KMS-11 (cell line): Measurements from ENCODE around the gene STK25.

ENCODE experiments used
- H2AFZ ChIP-seq: fragments of 200-600 bp; sonication (generic); 2 replicates; pipeline ENCODE4 v1.6.1; 2016; ENCODE audit warnings: antibody characterized with exemption, mixed run types, low read depth
- H3K27ac ChIP-seq: fragments of 200-600 bp; sonication (generic); 2 replicates; pipeline ENCODE4 v1.6.1; 2016; ENCODE audit warnings: mild to moderate bottlenecking, mixed run types
- H3K27me3 ChIP-seq: fragments of 200-600 bp; sonication (generic); 2 replicates; pipeline ENCODE4 v1.6.1; 2017; ENCODE audit warnings: mild to moderate bottlenecking, low read depth, mixed run types, moderate library complexity; ENCODE audit not compliant: insufficient read depth
- H3K36me3 ChIP-seq: fragments of 200-600 bp; sonication (generic); 2 replicates; pipeline ENCODE4 v1.6.1; 2017; ENCODE audit warnings: mild to moderate bottlenecking, mixed run types; ENCODE audit not compliant: insufficient read depth
- H3K4me1 ChIP-seq: fragments of 200-600 bp; sonication (generic); 2 replicates; pipeline ENCODE4 v1.6.1; 2016; ENCODE audit warnings: mild to moderate bottlenecking, low read depth, mixed run types; ENCODE audit not compliant: poor library complexity, severe bottlenecking
- H3K4me2 ChIP-seq: fragments of 200-600 bp; sonication (generic); 2 replicates; pipeline ENCODE4 v1.7.0; 2016; ENCODE audit warnings: mild to moderate bottlenecking, mixed run types
- H3K4me3 ChIP-seq: fragments of 200-600 bp; sonication (generic); IDR thresholded peaks from 2 replicates; pipeline ENCODE4 v1.6.1; 2017; ENCODE audit warnings: low read depth, low read length, mixed read lengths; ENCODE audit not compliant: insufficient read depth
- H3K79me2 ChIP-seq: fragments of 200-600 bp; sonication (generic); 2 replicates; pipeline ENCODE4 v1.6.1; 2016; ENCODE audit warnings: low read depth, mixed run types; ENCODE audit not compliant: insufficient read depth
- H3K9ac ChIP-seq: fragments of 200-600 bp; sonication (generic); 2 replicates; pipeline ENCODE4 v1.6.1; 2016; ENCODE audit warnings: mild to moderate bottlenecking, mixed run types
- H4K20me1 ChIP-seq: fragments of 200-600 bp; sonication (generic); 2 replicates; pipeline ENCODE4 v1.6.1; 2016; ENCODE audit warnings: mild to moderate bottlenecking, mixed run types; ENCODE audit not compliant: insufficient read depth
- TF ChIP-seq, protein P1 (sequence below): fragments of 200-600 bp; sonication (generic); conservative IDR thresholded peaks from 2 replicates; pipeline ENCODE4 v1.6.1; 2017; ENCODE audit warnings: low read depth, mild to moderate bottlenecking, antibody characterized with exemption, low read length, moderate library complexity, mixed read lengths

STK25 gene

DNA sequence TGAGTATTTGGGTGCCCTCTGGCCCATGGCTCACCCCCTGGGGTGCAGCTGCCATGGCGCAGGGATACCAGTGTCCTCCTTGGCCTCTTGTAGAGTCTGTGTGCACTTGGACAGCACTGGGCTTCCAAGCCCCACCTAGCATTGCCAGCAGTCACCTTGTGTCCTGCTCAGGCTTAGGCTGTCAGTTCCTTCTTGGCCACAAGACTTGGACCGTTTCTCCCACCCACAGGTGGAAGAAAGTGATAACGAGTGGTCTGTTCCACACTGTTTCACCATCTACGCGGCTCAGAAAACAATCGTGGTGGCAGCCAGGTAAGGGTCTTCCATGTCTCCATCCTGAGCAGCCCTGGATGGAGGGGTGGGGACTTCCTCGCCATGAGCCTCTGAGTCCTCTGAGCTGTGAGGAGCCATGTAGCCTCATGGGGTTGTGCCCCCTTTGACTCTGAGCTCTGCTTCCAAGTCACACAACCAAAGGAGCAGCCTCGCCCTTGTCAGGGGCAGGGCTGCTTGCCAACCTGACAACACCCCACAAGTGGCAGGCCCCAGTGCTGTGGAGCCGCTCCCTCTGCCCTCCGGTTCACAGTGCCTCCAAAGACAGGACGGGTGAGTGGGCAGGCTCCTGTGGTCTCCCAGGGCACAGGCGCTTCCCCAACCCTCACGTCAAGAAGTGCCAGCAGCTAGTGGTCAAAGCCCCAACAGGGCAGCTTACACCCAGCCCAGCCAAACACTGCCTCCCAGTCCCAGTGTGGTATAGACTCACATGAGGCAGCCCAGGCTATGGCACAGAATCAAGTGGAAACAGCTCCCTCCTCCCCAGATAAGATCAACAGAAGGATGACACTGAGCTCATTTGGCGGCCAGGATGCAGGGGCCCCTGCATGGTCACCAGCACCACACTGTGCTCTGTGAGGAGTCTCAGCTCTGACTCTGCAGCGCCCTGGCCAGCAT is 18.4 kb downstream of the STK25 start:
- Histone ChIP-seq H2AFZ (no peak overlapping the region), H3K79me2 (no peaks in the 10 kb centered on the region), H3K27ac (no peak overlapping the region), H3K36me3 (no peaks in the 10 kb centered on the region), H4K20me1 (no peaks in the 10 kb centered on the region), H3K4me2 (no peak overlapping the region), H3K27me3 (no peaks in the 10 kb centered on the region), H3K9ac (no peak overlapping the region), H3K4me1 (no peaks in the 10 kb centered on the region), H3K4me3 (no peak overlapping the region)
- TF ChIP-seq, protein P1, sequence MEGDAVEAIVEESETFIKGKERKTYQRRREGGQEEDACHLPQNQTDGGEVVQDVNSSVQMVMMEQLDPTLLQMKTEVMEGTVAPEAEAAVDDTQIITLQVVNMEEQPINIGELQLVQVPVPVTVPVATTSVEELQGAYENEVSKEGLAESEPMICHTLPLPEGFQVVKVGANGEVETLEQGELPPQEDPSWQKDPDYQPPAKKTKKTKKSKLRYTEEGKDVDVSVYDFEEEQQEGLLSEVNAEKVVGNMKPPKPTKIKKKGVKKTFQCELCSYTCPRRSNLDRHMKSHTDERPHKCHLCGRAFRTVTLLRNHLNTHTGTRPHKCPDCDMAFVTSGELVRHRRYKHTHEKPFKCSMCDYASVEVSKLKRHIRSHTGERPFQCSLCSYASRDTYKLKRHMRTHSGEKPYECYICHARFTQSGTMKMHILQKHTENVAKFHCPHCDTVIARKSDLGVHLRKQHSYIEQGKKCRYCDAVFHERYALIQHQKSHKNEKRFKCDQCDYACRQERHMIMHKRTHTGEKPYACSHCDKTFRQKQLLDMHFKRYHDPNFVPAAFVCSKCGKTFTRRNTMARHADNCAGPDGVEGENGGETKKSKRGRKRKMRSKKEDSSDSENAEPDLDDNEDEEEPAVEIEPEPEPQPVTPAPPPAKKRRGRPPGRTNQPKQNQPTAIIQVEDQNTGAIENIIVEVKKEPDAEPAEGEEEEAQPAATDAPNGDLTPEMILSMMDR: no peak

DNA sequence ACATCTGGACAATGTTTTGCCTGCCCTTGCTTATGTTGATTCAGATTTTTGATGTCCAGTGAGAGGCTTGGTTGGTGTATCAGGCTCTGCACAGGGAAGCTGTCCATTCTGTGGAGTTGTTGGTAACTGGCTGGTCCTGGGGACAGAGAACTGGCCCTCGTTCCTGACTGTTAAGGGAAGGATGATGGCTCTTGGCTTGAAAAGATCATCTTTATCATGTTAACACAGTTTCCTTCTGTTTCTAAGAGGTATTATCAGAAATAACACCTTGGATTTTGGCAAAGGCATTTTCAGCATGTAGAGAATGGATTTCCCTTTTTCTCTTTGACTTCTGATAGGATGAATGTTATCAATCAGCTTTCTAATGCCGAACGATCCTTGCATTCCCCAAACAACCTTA is 19.3 kb downstream of the STK25 start:
- Histone ChIP-seq H3K4me1 (no peaks in the 10 kb centered on the region), H3K79me2 (no peaks in the 10 kb centered on the region), H3K27me3 (no peaks in the 10 kb centered on the region), H2AFZ (no peak overlapping the region), H3K9ac (no peak overlapping the region), H3K4me2 (no peak overlapping the region), H4K20me1 (no peaks in the 10 kb centered on the region), H3K36me3 (no peaks in the 10 kb centered on the region), H3K4me3 (no peak overlapping the region), H3K27ac (no peak overlapping the region)
- TF ChIP-seq, protein P1: no peak

GRCh38 chr2:241485172-241485911 is 23.0 kb downstream of the STK25 start:
- TF ChIP-seq, protein P1: no peak
- no peak overlapping the region for H3K9ac ChIP-seq
- no peaks in the 10 kb centered on the region for H3K79me2 ChIP-seq
- H3K36me3 ChIP-seq: no peaks in the 10 kb centered on the region
- no peak overlapping the region for H3K4me2 ChIP-seq
- no peaks in the 10 kb centered on the region for H4K20me1 ChIP-seq
- H3K4me1 ChIP-seq: no peaks in the 10 kb centered on the region
- no peaks in the 10 kb centered on the region for H3K27me3 ChIP-seq
- H2AFZ ChIP-seq: no peak overlapping the region
- no peak overlapping the region for H3K27ac ChIP-seq
- no peak overlapping the region for H3K4me3 ChIP-seq

- Histone ChIP-seq H3K9ac (no peak overlapping the region), H4K20me1 (no peaks in the 10 kb centered on the region), H2AFZ (no peak overlapping the region), H3K36me3 (no peaks in the 10 kb centered on the region), H3K79me2 (no peaks in the 10 kb centered on the region), H3K4me3 (no peak overlapping the region), H3K4me1 (no peaks in the 10 kb centered on the region), H3K27ac (no peak overlapping the region), H3K4me2 (no peak overlapping the region), H3K27me3 (no peaks in the 10 kb centered on the region)
- TF ChIP-seq, protein P1: no peak
Observed at GRCh38 chr2:241483305-241483704, 25.1 kb downstream of the STK25 start.
